Stomach (tissue), 4 donors: ENCODE measurements around the gene TRDMT1.

Experiments
- POLR2A ChIP-seq, 4 donors: fragments of 450-650 bp; IDR thresholded peaks; one replicate each; pipeline ENCODE4 v1.6.1; 2016; ENCODE audit warnings: antibody characterized with exemption in 4 of 4, control low read depth in 2 of 4, mild to moderate bottlenecking in 1 of 4, moderate library complexity in 1 of 4
- TF ChIP-seq, protein P1 (sequence below), 7 experiments: fragments of 450-650 bp in 4 of 7; fragments of 200-600 bp in 3 of 7; sonication (generic) in 3 of 7; IDR thresholded peaks; one replicate each; pipeline ENCODE4 v1.5.1; 2016 to 2019; ENCODE audit warnings: antibody characterized with exemption in 7 of 7, control low read depth in 2 of 7, mild to moderate bottlenecking in 1 of 7

GRCh38 chr10:17240616-17241015 is 39.1 kb upstream of the TRDMT1 start:
- TF ChIP-seq, protein P1, sequence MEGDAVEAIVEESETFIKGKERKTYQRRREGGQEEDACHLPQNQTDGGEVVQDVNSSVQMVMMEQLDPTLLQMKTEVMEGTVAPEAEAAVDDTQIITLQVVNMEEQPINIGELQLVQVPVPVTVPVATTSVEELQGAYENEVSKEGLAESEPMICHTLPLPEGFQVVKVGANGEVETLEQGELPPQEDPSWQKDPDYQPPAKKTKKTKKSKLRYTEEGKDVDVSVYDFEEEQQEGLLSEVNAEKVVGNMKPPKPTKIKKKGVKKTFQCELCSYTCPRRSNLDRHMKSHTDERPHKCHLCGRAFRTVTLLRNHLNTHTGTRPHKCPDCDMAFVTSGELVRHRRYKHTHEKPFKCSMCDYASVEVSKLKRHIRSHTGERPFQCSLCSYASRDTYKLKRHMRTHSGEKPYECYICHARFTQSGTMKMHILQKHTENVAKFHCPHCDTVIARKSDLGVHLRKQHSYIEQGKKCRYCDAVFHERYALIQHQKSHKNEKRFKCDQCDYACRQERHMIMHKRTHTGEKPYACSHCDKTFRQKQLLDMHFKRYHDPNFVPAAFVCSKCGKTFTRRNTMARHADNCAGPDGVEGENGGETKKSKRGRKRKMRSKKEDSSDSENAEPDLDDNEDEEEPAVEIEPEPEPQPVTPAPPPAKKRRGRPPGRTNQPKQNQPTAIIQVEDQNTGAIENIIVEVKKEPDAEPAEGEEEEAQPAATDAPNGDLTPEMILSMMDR (IDR thresholded peaks at IDR 0.05), result no peak
- no peak for TF ChIP-seq POLR2A (IDR thresholded peaks at IDR 0.05)
